Vagina (tissue), 2 donors: ENCODE measurements around the gene PIEZO2.
"Not testable (repeated sequence)": the region's sequence is repeated elsewhere in the genome, so short reads cannot be mapped to it uniquely, and the experiment has no call there.

Experiments
- CTCF ChIP-seq, 3 experiments: fragments of 450-650 bp in 2 of 3; fragments of 200-600 bp in 1 of 3; sonication (generic) in 1 of 3; IDR thresholded peaks; one replicate each; pipeline ENCODE4 v1.5.1; 2017 to 2019; ENCODE audit warnings: antibody characterized with exemption in 3 of 3, mild to moderate bottlenecking in 2 of 3, moderate library complexity in 2 of 3
- POLR2A ChIP-seq, 2 donors: fragments of 450-650 bp; IDR thresholded peaks; one replicate each; pipeline ENCODE4 v1.6.1; 2017; ENCODE audit warnings: antibody characterized with exemption in 2 of 2, mild to moderate bottlenecking in 2 of 2, moderate library complexity in 2 of 2

- not testable (repeated sequence) for TF ChIP-seq POLR2A, CTCF (IDR thresholded peaks at IDR 0.05)
Observed at GRCh38 chr18:10637858-10638538, 511.4 kb downstream of the PIEZO2 start.
